AG09319 (cell line): Measurements from ENCODE around the gene ATP7B.

Experiments used
- DNase-seq: peaks from one replicate; pipeline ENCODE4 v3.0.0-alpha.2; 2010; ENCODE audit warnings: low read depth; ENCODE audit errors: extremely low read depth
- TF ChIP-seq, protein P1 (sequence below): IDR thresholded peaks from 2 replicates; pipeline ENCODE4 v1.5.1; 2011; ENCODE audit warnings: low read depth, mild to moderate bottlenecking, inconsistent platforms, low read length, moderate library complexity

The ATP7B gene

DNA sequence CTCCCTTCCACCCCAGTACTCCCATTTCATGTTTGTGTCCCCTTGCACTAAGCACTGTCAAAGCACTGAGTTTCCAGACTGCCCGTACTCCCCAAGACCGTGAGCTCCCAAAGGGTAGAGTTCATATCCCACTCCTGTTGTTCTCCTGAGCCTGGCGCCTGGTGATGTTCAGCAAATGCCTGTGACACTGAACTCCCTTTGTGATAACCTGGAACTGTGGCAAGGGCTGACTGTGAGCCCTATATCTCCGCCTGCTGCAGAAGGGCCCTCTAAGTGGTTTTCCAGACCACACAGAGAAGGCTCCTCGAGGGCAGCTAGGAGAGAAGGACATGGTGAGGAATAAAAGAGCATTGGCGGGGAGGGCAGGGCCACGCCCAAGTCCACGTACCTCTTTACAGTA, 67.5 kb downstream of the ATP7B start:
- TF ChIP-seq, protein P1, sequence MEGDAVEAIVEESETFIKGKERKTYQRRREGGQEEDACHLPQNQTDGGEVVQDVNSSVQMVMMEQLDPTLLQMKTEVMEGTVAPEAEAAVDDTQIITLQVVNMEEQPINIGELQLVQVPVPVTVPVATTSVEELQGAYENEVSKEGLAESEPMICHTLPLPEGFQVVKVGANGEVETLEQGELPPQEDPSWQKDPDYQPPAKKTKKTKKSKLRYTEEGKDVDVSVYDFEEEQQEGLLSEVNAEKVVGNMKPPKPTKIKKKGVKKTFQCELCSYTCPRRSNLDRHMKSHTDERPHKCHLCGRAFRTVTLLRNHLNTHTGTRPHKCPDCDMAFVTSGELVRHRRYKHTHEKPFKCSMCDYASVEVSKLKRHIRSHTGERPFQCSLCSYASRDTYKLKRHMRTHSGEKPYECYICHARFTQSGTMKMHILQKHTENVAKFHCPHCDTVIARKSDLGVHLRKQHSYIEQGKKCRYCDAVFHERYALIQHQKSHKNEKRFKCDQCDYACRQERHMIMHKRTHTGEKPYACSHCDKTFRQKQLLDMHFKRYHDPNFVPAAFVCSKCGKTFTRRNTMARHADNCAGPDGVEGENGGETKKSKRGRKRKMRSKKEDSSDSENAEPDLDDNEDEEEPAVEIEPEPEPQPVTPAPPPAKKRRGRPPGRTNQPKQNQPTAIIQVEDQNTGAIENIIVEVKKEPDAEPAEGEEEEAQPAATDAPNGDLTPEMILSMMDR: no peak

DNA sequence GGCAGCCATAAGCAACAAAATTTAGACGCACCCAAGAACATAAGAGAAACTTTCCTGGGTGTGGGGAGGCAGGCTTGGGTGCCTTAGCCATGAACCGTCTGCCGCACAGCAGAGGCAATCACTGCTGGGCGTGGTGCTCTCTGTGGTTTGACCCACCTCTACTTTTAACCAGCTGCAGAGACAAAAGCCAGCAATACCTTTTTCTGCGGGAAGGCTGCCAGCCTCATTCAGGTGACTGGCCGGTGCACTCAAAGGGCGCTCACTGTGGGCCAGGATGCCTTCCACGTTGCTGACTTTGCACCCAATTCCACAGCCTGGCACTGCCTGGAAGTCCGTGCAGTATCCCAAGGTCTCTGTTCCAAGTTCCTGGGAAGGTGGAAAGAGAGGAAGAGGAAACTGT, 69.1 kb downstream of the ATP7B start:
- DNase-seq: no peak
- TF ChIP-seq, protein P1: no peak

More for the DNA sequence above, 67.5 kb downstream of the ATP7B start:
- DNase-seq: no peak

DNA sequence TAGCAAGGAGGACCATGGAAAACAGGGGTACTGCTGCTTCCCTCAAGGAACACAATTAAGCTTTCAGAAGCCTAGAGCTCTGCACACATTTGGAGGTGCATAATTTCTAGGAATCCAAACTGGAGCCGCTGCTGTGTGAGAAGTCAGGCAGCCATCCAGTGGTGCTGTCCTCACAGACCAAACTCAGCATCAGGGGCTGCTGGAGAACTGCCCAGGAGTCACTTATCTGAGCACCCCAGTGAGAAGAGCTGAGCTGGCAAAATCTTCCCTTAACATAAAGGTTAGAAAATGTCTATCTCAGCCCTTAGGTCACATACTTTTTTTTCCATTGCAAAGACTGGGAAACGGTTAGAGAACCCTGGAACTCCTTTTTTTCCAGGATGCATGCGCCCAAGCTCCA, 72.8 kb downstream of the ATP7B start:
- TF ChIP-seq, protein P1: no peak
- DNase-seq: no peak

DNA sequence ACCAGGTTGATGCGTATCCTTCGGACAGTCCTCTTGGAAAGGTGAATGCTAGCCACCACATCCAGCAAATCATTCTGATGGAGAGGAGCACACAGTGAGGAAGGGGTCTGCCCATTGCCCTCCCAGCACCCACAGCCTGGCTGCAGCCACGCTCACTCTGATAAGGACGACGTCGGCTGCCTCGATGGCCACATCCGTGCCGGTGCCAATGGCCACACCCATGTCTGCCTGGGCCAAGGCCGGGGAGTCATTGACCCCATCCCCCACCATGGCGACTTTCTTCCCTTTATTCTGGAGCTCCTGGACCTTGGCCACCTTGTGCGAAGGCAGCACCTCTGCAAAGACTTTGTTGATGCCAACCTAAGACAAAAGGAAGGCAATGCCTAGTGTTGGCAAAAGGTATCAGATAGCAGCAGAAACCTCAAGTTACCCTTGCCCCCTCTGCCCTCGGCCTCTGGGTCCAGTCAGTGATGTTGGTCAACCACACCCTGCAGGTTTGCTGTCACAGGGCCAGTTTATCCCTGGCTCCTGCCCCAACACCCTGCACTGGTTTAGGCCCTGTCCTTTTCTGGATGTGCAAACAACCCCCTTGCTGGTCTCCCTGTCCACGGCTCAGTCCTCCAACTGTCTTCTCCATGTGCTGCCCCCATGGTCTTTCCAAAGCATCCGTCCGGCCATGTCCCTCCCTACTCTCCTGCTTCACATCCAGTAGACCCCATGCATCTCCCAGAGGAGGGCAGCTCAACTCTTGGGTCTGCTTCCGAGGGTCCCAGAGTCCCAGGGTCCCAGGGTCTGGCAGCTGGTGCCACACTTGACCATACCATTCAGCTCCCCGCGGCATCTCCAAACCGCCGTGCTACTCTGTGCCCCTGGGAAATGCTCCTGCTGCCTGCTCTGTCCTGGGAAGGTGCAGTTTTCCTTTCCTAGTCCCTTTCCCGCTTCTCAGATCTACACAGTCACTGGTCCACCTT, 73.6 kb downstream of the ATP7B start:
- no peak for DNase-seq
- TF ChIP-seq, protein P1: no peak

DNA sequence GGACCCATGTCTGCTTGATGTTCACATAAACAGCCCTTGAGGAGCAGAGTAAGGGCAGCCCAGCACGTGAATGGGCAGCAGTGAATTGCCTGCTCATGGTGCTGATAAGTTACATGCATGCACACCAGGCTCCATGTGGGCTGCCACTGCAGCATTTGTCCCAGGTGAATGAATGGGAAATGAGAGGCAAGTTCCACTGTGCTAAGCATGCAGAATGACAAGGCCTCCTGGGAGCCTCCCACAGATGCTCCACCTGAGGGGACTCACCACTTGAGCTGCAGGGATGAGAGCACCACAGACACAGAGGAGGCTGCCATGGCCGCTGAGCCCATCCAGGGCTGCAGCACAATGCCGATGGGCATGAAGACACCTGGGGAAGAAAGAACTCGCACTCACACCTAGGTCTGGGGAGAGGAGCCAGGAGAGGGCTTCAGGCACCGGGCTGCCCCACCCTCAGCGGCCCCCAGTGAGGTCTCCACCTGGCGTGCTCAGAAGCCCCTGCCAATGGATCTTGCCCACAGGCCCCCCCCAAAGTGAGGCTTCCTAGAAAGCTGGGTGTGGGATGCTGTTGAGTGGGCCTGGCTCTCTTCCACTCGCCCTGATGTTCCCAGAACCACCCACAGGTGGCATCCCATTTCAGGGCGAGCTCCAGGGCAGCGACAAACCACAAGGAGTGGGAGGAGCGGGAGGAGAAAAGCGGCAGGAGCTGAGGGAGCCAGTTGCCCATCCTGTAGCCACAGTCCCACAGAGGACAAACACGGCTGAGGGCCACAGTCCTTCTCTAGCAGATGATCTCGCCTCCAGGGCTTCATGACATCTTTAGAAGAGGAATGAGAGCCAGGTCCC, 75.7 kb downstream of the ATP7B start:
- no peak for DNase-seq
- TF ChIP-seq, protein P1: no peak

DNA sequence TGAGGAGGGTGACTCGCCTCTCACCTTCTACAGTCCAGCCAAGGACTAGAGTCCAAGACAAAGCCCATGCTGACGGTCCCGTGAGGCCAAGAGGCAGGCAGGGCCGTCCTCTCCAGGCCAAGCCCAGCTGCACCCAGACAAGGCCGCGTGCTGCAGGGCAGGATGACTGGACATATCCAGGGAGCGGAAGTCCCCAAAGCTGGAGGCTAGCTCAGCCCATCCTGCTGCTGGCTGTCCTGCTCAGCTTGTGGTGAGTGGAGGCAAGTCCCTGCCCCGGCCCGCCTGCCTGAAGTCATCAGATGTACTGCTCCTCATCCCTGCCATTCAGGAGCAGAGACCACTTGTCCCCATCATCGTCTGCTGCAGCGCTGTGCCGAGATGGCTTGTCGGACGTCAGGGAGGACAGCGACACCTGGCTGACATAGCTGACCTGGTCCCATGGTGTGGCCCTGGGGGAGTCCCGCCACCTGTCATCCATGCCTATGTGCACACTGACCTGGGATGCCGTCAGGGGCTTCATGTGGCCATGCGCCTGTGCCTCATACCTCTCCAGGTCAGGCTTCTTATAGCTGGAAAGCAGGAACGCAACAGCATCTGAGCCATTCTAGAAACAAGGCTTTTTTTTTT, 76.7 kb downstream of the ATP7B start:
- DNase-seq: no peak
- TF ChIP-seq, protein P1: no peak
